B cell (primary cell): ENCODE measurements around the gene ALAD.
"Not testable (repeated sequence)": the region's sequence is repeated elsewhere in the genome, so short reads cannot be mapped to it uniquely, and the experiment has no call there.

Experiments used
- CTCF ChIP-seq: fragments of 200-600 bp; IDR thresholded peaks from one replicate; pipeline ENCODE4 v1.8.0; 2022; ENCODE audit warnings: antibody characterized with exemption, mild to moderate bottlenecking
- EZH2 ChIP-seq: IDR thresholded peaks from 2 replicates; pipeline ENCODE4 v1.6.1; 2012; ENCODE audit warnings: borderline replicate concordance, low read depth, mild to moderate bottlenecking, moderate library complexity, low read length; ENCODE audit not compliant: insufficient read depth, poor library complexity, severe bottlenecking

GRCh38 chr9:113437716-113438115 is 36.6 kb upstream of the ALAD start:
- not testable (repeated sequence) for TF ChIP-seq CTCF, EZH2
